Amygdala (tissue), 56 donors: ENCODE data around the gene PDZD4.

Experiments
- DNase-seq, 56 donors: peaks; one replicate each; lab custom pipeline; 2025; lab: John Stamatoyannopoulos, UW

The PDZD4 gene, protein sequence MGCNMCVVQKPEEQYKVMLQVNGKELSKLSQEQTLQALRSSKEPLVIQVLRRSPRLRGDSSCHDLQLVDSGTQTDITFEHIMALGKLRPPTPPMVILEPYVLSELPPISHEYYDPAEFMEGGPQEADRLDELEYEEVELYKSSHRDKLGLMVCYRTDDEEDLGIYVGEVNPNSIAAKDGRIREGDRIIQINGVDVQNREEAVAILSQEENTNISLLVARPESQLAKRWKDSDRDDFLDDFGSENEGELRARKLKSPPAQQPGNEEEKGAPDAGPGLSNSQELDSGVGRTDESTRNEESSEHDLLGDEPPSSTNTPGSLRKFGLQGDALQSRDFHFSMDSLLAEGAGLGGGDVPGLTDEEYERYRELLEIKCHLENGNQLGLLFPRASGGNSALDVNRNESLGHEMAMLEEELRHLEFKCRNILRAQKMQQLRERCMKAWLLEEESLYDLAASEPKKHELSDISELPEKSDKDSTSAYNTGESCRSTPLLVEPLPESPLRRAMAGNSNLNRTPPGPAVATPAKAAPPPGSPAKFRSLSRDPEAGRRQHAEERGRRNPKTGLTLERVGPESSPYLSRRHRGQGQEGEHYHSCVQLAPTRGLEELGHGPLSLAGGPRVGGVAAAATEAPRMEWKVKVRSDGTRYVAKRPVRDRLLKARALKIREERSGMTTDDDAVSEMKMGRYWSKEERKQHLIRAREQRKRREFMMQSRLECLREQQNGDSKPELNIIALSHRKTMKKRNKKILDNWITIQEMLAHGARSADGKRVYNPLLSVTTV

DNA sequence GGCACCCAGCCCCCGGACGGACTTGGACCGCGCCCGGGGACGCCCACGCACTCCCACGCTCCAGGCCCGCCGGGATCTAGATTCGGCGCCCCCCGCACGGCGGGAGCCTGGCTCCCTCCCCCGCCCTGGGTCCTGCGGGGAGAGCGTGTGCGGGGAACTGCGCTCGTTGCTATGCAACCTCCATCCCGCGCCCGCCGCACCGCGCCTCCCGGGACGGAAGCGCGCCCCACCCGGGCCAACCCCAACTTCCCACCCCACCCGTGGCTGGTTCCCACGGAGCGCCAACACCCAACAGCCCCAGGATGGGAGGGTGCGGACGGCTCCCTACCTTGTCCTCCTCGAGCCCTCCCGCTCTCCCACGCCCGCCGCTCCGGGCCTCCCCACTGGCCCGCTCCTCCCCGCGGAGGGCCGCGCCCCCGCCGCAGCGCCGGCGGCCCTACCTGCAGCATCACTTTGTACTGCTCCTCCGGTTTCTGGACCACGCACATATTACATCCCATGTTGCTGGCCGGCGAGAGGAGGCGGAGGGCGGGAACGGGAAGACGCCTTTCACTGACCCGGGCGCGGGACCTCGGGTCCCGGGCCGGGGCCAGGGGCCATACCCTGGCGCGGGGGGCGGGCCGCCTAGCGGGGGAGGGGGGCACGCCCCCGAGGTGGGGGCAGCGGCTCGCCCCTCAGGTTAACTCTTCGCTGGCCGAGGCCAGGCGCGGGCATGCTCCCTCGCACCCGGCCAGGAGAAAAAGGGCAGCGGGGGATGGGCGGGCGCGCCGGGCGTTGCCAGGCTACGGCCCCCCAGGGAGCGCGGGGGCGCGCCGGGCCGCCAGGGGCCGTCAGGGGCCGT, at the start of gene PDZD4:
Gene PDZD4 (minus strand): TSS at position 746 of the 841 bp plus-strand sequence. CDS start 246 bp downstream, at position 500.
- DNase-seq: peak in 1 of 56 donors; percentile 22

DNA sequence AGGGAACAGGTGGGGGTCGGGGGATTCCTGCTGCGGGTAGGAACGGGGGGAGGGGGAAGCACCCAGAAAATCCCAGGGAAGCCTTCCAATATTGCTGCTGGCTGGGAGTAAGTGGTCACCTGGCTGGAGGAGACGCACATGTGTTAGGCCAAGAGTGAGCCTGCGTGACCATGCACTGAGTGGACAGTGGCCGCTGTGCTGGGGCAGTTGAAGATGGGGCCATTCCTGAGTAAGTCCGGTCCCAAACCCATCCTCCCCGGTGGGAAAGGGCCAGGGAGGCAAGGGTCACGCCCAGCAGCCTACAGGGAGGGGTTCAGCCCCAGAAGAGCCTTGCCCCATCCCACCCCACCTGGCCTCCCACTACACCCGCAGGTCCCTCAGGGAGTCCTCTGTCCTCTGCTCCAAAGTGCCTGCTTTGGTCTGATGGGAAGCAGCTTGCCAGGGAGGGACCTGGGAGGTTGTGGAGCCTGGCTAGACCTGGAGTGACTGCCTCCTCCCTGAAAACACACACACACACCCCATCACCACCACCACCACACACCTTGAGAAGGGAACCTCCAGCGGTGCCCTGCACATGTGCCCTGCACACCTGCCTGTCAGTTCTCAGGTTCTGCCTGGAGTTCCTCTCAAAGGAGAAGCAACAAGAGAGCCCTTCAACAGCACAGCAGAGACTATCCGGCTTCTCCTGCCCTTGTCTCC, 49.5 kb upstream of the PDZD4 start:
- DNase-seq: no peak

DNA sequence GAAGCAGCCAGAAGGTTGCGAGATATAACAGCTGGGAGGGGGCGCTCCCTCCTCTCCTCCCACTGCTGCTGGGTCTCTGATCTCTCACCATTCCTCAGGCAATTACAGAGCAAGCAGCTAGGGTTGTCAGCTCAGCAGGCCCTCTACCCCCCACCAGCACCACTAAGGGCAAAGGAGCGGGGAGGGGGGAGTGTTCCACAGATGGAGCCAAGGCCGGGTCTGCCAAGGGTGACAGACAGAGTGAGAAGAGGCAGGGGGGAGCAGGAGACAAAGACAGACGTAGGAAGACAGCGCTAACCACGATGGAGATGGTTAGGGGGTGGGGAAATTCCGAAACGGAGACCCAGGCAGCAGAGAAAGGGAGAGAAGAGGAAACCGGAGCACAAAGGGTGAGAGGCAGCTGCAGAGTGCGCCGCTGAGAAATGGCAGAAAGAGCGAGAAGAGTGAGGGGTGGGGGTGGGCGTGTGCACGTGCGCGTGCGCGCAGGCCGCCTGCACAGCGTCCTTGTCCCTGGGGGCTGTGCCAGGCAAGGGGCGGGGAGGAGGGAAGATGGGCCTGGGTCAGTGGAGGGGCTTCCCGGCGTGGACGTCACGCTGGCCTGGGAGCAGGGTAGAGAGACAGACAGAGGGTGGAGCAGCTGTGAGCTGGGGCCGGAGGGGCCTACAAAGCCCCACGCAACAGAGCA, 48.8 kb upstream of the PDZD4 start:
- DNase-seq: no peak

DNA sequence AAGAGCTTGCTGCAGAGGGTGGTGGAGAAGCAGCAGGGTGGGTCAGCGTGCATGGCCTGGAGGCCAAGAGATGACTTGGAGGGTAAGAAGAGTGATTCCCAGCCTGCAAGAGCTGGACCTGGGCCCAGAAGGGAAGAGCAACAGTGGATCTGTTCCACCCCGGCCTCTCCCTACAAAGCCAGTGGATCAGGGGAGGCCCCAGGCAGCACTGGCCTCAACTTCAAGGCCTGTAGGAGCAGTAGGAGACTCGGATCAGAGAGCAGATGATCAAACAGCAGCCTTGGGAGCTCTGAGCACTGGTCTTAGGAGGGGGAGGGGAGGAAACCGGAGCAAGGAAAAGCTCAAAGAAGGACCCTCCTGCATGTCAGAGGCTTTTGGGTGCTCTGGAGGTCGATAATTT, 48.0 kb upstream of the PDZD4 start:
- no peak for DNase-seq

DNA sequence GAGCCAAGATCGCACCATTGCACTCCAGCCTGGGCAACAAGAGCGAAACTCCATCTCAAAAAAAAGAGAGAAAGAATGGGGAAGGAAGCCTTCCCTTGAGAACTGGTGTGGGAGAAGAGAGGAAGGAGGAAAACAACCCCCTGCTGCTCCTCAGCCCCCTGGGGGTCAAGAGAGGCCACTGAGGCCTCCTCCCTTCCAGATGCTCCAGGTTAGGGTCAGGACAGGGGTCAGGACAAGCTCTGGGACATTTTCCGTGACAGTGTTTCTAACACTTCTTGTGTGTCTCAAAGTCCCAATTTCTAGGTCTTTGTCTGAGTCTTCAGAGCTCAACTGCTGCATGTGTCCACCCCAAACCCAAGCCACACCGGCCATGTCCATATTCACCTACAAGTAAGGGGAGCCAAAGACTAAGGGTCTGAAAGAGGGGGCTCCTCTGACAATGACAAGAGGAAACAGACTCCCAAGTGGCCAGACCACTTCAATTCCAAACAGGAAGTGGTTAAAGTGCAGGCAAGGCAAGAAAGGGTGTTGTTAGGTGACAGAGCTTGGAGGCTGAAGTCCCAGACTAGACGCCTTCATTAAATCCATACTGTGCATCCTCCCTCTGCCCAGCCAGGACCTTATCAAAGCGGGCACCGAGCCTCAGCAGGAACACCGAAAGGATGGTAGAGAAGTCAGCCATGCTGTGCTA, 47.4 kb upstream of the PDZD4 start:
- no peak for DNase-seq

DNA sequence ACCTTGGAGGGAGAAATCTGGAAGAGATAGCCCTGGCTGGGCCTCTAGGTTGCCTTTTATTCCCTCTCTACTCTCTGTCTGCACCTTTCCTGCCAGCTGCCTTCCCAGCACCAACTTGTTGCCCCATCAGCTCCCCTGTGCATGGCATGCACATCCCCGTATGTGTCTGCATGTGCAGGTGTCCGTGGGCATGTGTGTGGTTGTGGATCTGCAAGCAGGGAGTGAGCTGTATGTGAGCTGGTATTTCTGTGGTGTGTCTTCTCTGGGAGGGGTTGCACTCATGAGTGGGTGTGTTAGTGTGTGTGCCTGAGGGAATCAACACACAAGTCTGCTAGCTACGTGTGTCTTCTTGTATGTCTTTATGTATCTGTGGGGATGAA, 45.8 kb upstream of the PDZD4 start:
- DNase-seq: no peak

DNA sequence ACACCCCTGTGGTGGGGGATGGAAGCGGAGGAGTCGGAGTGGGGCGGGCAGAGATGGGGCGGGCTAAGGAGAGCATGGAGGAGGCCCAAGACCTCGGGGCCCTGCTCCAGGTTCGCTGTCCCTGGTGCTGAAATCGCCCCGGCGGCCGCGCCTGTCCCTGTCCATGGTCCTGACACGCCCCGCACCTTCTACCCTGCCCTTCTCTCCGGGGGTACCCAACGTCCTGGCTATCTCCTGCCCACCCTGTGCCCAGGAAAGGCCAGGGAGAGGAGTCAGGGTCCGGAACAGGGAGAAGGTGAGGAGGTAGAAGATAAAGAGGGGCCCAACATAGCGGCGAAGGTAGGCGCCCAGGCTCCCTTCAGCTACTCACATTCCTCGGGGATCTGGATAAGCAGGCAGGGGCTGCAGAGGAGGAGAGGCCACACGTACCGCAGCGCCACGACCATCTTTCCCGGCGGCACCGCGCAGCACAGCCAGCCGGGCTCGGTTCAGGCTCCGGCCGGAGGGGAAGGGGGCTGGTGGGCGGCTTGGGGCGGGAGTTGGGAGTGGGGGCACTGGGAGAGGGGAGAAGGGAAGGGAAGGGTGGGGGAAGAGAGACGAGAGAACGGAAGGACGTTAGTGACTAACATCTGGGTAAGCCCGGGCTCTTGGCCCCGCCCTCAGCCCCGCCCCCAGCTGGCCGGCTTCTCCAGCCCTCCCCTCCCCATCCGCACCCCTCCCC, 45.2 kb upstream of the PDZD4 start:
- DNase-seq: peak in 33 of 56 donors; percentile 1 to 68 (median 20)

DNA sequence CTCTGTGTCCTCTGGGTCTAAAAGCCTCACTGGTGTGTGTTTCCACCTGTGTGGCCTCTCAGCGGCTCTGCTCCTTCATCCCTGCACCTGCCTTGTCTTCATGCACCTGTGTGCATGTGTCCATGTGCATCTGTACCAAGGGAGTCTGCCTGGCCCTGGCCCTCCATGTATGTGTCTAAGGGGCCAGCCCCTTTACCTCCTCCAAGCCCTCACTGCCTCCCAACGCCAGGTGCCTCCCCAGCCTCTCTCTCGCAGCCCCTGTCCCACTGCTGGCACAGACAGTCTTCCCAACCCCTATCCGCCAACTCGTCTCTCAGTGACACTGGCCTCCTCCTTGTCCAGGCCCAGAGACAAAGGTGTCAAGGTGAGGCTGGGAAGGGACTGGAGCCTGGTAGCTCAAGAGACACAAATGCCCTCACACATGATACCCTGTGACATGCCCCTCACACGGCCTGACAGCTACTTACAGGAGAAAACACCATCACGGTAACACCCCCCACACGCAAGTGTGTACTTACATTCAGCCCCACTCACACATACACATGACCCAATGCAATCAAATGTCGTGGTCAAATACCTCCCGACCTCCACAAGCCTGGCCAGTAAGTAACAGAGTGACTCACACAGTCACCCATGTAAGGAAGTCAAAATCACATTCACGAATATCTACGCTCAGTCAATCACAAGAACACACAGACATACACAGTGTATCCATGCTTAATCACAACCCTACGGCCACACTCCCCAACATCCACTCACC, 44.2 kb upstream of the PDZD4 start:
- no peak for DNase-seq

DNA sequence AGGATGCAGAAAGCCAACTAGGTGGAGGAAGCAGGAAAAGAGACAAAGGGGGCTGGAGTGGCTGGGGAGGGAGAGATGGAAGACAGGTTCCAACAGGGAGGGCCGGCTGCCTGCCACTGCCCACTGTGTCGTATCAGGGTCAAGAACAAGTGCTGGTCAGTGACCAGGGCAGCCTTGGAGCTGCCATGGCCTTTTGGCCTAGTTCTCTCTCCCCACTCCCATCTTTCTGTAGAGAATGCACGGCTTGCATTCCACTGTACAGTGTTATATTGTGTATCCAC, 43.7 kb upstream of the PDZD4 start:
- no peak for DNase-seq

DNA sequence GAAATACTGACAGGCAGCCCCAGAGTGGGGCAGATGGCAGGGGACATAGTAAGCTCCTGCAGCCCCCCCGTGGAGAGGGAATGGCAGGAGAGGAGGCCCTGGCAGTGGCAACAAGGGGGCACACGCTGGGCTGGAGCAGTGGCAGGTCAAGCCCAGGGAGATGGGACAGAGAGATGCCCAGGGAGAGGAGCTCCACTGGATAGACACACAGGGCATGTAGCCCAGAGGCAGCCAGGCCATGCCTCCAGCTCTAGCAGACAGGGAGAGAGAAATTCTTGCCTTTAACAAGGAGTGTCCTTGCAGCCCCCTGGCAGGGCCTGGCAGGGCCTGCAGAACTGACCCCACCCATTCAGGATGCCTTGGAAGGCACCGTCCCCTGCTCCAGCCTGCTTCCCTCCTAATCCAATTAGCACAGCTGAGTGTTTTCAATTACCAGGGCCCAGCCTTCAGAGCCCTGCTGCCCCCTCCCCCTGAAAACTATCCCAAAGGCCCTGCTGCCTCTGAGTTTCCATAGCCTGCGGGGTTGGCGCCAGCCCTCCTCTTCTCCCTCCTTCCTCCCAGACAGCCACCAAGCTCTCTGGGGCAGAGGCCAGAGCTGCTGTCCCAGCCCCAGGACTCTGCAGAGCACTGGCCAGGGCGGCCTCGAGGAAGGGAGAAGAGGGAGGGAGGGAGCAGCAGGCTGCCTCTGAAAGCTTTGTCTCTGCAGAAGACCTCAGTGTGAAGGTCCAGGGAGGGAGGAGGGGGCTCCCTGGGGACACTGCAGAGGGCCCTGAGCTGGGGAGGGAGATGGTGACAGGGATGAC, 43.1 kb upstream of the PDZD4 start:
- peak in 1 of 56 donors; percentile 3 for DNase-seq

DNA sequence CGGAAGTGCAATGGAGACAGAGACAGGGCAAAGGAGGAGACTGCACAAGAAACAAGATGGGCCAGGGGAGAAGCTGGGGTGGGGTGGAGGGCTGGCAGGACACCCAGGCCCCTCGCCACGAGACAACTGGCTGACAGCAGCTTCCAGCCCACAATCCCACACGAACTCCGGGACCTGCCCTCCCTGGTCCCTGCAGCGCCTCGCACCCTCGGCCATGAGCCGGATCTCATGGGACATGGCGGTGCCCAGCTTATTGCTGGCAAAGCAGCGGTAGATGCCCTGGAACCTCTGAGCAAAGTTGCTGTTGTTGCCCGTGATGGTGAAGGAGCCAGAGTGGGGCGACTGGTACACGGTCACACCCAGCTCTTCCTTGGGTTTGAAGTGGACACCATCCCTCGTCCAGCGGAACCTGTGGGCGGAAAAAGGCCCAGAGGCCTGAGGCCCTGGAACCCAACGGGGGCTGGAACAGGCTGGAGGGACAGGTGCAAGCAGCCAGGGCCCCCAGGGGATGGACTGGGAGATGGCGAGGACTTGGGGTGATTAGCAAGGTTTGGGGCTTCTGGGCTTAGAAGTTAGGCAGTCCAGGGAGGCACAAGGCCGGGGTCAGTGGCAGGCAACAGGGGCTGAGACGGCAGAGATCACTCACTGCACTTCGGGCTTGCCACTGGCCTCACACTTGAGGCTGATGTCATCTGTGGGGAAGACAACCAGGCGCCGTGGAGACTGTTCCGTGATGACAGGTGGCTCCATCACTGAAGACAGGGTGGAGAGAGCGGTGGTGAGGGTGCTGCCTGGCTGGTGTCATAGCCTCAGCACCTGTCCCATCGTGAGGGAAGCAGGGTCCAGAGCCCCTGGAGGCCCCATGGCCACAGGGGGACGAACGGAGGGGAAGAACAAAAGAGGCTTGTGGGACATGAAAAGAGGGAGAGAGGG, 41.9 kb upstream of the PDZD4 start:
- no peak for DNase-seq

DNA sequence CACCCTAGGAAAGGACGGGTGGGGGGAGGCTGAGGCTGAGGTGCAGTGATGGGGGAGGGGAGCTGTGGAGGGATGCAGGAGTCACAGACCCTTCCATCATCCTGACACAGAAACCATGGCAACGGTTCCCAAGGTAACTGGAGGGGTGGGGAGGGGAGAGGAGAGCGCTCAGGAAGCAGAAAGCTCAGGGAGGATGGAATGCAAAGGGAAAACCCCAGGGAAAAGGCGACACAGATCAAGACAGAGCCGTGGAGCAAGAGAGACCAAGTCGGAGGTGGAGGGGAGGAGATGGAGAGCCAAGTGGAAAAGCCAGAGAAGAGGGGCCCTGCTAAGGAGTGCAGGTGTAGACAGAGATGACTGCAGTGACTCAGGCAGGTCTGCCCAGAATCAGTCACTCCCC, 41.1 kb upstream of the PDZD4 start:
- no peak for DNase-seq

DNA sequence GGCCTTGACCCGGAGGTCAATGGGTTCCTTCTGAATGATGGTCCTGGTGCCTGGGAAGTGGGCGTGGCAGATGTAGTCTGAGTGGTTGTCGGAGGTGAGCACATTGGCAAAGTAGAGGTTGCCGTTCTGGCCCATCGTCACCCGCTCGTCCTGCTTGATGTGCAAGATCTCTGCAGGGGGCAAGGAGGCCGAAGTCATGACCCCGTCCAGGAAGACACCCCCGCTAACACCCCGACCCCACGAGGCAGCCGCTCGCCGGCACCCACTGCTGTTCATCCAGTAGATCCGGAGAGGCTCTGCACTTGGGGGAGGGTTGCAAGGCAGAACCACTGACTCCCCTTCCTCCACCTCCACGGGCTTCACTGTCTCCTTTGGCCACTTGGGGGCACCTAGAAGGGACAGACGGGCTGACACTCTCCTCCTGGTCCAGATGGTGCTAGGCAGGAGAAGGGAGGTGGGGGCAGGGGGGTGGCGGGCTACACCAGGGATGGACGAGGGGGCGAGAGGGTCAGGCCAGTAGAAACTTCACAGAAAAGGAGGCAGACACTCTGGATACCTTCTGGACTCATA, 40.5 kb upstream of the PDZD4 start:
- no peak for DNase-seq

DNA sequence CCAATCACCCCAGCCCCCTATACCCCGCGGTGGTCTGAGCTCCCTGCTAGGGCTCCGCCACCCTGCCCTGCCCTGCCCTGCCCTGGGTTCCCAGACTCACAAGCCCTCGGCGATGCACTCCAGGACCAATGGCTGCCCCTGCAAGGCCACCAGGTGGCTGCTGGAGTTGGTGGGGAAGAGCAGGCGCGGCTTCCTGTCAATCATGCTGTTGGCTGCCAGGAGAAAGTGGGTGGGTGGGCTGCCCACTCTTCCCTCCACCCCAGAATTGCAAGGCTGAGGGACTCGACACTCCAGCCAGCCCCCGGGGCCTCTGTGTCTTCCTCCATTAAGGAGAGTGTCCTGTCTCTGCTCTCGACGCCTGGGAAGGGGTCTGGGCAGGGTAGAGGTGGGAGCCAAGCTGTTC, 39.9 kb upstream of the PDZD4 start:
- no peak for DNase-seq

DNA sequence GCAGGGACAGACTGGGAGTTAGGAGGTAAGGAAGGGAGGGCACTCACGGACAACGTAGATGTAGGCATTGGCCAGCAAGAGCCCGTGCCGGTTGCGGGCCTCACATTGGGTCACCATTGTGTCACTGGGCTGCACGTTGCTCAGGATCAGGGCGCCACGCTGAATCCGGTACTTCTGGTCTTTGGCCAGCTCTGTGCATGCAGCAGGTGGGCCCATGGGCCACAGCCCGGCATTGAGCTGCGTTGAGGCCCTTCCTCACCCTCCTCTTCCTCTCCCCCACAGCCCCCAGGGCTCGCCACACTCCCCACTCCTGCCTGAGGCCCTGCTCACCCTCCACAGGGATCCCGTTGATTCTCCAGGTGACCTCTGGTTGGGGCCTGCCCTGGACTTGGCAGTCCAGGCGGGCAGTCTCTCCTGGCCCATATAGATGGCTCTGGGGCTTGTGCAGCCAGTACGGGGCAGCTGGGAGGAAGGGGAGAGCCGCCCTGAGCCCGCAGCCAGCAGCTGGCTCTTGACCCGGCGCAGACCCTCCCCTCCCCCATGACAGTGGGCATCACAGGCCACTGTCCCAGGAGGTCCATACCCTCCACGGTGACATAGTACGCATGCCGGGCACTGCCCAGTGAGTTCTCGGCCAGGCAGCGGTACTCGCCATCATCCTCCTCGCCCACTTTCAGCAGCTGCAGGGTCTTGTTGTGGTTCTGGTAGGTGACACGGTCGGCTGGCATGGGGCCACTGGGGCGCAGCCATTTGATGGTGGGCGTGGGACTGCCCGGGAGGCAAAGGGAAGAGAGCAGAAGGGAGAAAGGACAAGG, 39.3 kb upstream of the PDZD4 start:
- DNase-seq: no peak
